Measurements from ENCODE around the gene EXOC6.

DNA sequence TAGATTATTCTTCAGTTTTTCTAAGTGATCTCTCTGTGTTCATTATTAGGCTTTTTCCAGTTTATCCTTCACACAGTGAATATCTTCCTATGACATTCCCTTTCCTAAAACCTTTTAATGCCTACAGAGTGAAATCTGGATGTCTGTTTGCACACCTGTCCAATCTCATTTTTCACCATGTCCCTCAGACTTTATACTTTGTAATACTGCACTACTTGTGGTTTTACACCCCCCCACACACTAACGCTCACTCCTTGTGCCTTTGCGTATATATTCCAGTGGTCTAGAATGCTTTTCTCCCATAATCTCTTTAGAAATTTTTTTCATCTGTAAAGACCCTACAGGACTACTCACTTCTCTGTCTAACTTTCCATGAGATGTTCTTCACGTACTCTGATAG, 98.2 kb downstream of the EXOC6 start:
- TF ChIP-seq, protein P1, sequence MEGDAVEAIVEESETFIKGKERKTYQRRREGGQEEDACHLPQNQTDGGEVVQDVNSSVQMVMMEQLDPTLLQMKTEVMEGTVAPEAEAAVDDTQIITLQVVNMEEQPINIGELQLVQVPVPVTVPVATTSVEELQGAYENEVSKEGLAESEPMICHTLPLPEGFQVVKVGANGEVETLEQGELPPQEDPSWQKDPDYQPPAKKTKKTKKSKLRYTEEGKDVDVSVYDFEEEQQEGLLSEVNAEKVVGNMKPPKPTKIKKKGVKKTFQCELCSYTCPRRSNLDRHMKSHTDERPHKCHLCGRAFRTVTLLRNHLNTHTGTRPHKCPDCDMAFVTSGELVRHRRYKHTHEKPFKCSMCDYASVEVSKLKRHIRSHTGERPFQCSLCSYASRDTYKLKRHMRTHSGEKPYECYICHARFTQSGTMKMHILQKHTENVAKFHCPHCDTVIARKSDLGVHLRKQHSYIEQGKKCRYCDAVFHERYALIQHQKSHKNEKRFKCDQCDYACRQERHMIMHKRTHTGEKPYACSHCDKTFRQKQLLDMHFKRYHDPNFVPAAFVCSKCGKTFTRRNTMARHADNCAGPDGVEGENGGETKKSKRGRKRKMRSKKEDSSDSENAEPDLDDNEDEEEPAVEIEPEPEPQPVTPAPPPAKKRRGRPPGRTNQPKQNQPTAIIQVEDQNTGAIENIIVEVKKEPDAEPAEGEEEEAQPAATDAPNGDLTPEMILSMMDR (IDR thresholded peaks at IDR 0.05) = no peak
- TF ChIP-seq POLR2A (IDR thresholded peaks at IDR 0.05) (no peak), POLR2AphosphoS5 (IDR thresholded peaks at IDR 0.05) (no peak)
